ENCODE measurements around the gene LLCFC1. TPM values are rescaled to one million over a fixed set of nuclear protein-coding genes. Genes with fewer than 3 reads are reported as not detected.

The LLCFC1 gene
- total and polyA plus RNA-seq, 2 of the 13 experiments (the other 11 are each of a cell fraction or from before 2014, with no cell fraction given): not detected

GRCh38 chr7:142913566-142913965 lies 25.7 kb upstream of the LLCFC1 start:
- DNase-seq (ENCODE audit: low spot score) (no peak), ATAC-seq (no peak), FAIRE-seq (no peak)
- Histone ChIP-seq H3K79me2 (ENCODE audit: insufficient read depth, low read length) (no peaks in the 10 kb centered on the region), H3K27me3 (ENCODE audit: control insufficient read depth in 1 of 2, insufficient read depth in 2 of 2, low read length in 2 of 2) (0 out of 5 replicates have a peak, but pooled peaks cover 0 to 1% of the 10 kb centered on the region in 2 experiments), H3K9me3 (ENCODE audit: low read length) (no peaks in the 10 kb centered on the region), H3K4me2 (ENCODE audit: low read depth, low read length) (no peak overlapping the region), H3K4me3 (replicated peaks in 1 of 3; ENCODE audit: insufficient read depth in 1 of 3, low read depth in 2 of 3, low read length in 3 of 3) (no peak overlapping the region), H4K20me1 (ENCODE audit: insufficient read depth, low read length) (no peaks in the 10 kb centered on the region), H3K27ac (ENCODE audit: extremely low read length, insufficient read depth, low read length) (no peak overlapping the region), H3K36me3 (replicated peaks in 1 of 2; ENCODE audit: control insufficient read depth in 1 of 2, insufficient read depth in 2 of 2, low read length in 2 of 2) (no peaks in the 10 kb centered on the region), H3K9ac (ENCODE audit: insufficient read depth, low read depth, low read length) (no peak overlapping the region), H2AFZ (ENCODE audit: low read length) (no peak overlapping the region), H3K4me1 (ENCODE audit: insufficient read depth, low read length) (no peaks in the 10 kb centered on the region)
- ChIA-PET POLR2A (no interaction called here), CTCF (ENCODE audit: low intra/inter-chr PET ratio, low total read pairs) (no interaction called here)
- WGBS (ENCODE audit: low lambda C conversion rate): 38% methylated on average over 2 of the region's 2 CpGs
- no TSS peak for BruUV-seq (replicated peaks)
- intact Hi-C loops (cut with micrococcal nuclease; ENCODE audit: unreplicated experiment) (no loop called here), in situ Hi-C loops (cut with HindIII; ENCODE audit: extremely low pct_ligation_motif_present, low pct_unique_long_range_greater_than_20kb) (no loop called here)
- TF ChIP-seq, protein P1, sequence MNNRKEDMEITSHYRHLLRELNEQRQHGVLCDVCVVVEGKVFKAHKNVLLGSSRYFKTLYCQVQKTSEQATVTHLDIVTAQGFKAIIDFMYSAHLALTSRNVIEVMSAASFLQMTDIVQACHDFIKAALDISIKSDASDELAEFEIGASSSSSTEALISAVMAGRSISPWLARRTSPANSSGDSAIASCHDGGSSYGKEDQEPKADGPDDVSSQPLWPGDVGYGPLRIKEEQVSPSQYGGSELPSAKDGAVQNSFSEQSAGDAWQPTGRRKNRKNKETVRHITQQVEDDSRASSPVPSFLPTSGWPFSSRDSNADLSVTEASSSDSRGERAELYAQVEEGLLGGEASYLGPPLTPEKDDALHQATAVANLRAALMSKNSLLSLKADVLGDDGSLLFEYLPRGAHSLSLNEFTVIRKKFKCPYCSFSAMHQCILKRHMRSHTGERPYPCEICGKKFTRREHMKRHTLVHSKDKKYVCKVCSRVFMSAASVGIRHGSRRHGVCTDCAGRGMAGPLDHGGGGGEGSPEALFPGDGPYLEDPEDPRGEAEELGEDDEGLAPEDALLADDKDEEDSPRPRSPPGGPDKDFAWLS (CRISPR knock-in tag; IDR thresholded peaks at IDR 0.05; ENCODE audit: borderline replicate concordance): no peak
- TF ChIP-seq SIX4 (CRISPR knock-in tag; IDR thresholded peaks at IDR 0.05): no peak
- no peak for TF ChIP-seq NCOR1 (IDR thresholded peaks at IDR 0.05; ENCODE audit: borderline replicate concordance, low read length)
- TF ChIP-seq NFE2L1 (CRISPR knock-in tag; IDR thresholded peaks at IDR 0.05; ENCODE audit: borderline replicate concordance): no peak
- no peak for TF ChIP-seq TP53 (CRISPR knock-in tag; conservative IDR thresholded peaks at IDR 0.05)
- no peak for TF ChIP-seq FIP1L1 (IDR thresholded peaks at IDR 0.05; ENCODE audit: borderline replicate concordance, insufficient read depth, low read depth, low read length)
- TF ChIP-seq FOSL1 (CRISPR knock-in tag; IDR thresholded peaks at IDR 0.05; ENCODE audit: borderline replicate concordance): no peak
- no peak for TF ChIP-seq ZNF251 (CRISPR knock-in tag; IDR thresholded peaks at IDR 0.05)
- TF ChIP-seq, protein P2, sequence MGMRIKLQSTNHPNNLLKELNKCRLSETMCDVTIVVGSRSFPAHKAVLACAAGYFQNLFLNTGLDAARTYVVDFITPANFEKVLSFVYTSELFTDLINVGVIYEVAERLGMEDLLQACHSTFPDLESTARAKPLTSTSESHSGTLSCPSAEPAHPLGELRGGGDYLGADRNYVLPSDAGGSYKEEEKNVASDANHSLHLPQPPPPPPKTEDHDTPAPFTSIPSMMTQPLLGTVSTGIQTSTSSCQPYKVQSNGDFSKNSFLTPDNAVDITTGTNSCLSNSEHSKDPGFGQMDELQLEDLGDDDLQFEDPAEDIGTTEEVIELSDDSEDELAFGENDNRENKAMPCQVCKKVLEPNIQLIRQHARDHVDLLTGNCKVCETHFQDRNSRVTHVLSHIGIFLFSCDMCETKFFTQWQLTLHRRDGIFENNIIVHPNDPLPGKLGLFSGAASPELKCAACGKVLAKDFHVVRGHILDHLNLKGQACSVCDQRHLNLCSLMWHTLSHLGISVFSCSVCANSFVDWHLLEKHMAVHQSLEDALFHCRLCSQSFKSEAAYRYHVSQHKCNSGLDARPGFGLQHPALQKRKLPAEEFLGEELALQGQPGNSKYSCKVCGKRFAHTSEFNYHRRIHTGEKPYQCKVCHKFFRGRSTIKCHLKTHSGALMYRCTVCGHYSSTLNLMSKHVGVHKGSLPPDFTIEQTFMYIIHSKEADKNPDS (CRISPR knock-in tag; IDR thresholded peaks at IDR 0.05): no peak
- no peak for TF ChIP-seq IRX3 (CRISPR knock-in tag; IDR thresholded peaks at IDR 0.05; ENCODE audit: borderline replicate concordance, low read depth)
- no peak for TF ChIP-seq REXO4 (CRISPR knock-in tag; IDR thresholded peaks at IDR 0.05; ENCODE audit: borderline replicate concordance)
- TF ChIP-seq, protein P3, sequence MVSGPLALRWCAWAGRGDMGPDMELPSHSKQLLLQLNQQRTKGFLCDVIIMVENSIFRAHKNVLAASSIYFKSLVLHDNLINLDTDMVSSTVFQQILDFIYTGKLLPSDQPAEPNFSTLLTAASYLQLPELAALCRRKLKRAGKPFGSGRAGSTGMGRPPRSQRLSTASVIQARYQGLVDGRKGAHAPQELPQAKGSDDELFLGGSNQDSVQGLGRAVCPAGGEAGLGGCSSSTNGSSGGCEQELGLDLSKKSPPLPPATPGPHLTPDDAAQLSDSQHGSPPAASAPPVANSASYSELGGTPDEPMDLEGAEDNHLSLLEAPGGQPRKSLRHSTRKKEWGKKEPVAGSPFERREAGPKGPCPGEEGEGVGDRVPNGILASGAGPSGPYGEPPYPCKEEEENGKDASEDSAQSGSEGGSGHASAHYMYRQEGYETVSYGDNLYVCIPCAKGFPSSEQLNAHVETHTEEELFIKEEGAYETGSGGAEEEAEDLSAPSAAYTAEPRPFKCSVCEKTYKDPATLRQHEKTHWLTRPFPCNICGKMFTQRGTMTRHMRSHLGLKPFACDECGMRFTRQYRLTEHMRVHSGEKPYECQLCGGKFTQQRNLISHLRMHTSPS (CRISPR knock-in tag; IDR thresholded peaks at IDR 0.05; ENCODE audit: low read depth): no peak
- no peak for TF ChIP-seq ZNF747 (CRISPR knock-in tag; IDR thresholded peaks at IDR 0.05; ENCODE audit: borderline replicate concordance)

All from HepG2 (cell line).